ENCODE results near the gene MEX3C. TPM values are rescaled to one million over a fixed set of nuclear protein-coding genes. Genes with fewer than 3 reads are reported as not detected.
A peak's percentile ranks its signal among the peaks of the same experiment; 100 is the strongest.

MEX3C gene
- polyA plus RNA-seq, 1 of the 3 experiments (the other 2 are of a cell fraction), result 25.1 TPM

- 12% methylated on average over 2 of the region's 2 CpGs for WGBS (ENCODE audit: low lambda C conversion rate)
- no peak overlapping the region for H3K9ac ChIP-seq
- no peaks in the 10 kb centered on the region for H3K9me3 ChIP-seq
- no peaks in the 10 kb centered on the region for H3K9me2 ChIP-seq
- no peaks in the 10 kb centered on the region for H3K79me2 ChIP-seq (ENCODE audit: insufficient read depth)
- H4K20me1 ChIP-seq (ENCODE audit: insufficient read depth), result no peaks in the 10 kb centered on the region
- no peaks in the 10 kb centered on the region for H3K27me3 ChIP-seq (ENCODE audit: insufficient read depth)
- POLR2A ChIA-PET, result interaction anchor here (0.6 kb wide), 1 partner anchor 40 kb away, joined by 3 read pairs; no protein-coding TSS in a partner anchor
- no peak overlapping the region for H3K4me2 ChIP-seq
- no peak for DNase-seq
- CTCF ChIA-PET, result interaction anchor here (0.6 kb wide), 1 partner anchor 1733 kb away, joined by 3 read pairs; no protein-coding TSS in a partner anchor
- no peak overlapping the region for H3K27ac ChIP-seq (ENCODE audit: low read depth in 2 of 2, low read length in 1 of 2)
- no peak overlapping the region for H3K4me3 ChIP-seq (ENCODE audit: low read depth in 2 of 2, low read length in 1 of 2)
- TF ChIP-seq POLR2AphosphoS5 (IDR thresholded peaks at IDR 0.05; ENCODE audit: low read depth, low read length), result no peak
- TF ChIP-seq RCOR1 (IDR thresholded peaks at IDR 0.05; ENCODE audit: low read length), result no peak
- TF ChIP-seq SIN3A (IDR thresholded peaks at IDR 0.05; ENCODE audit: borderline replicate concordance, low read depth, low read length), result no peak
- TF ChIP-seq TAF1 (IDR thresholded peaks at IDR 0.05; ENCODE audit: borderline replicate concordance, low read depth, low read length), result no peak
- TF ChIP-seq RFX5 (IDR thresholded peaks at IDR 0.05; ENCODE audit: low read length), result no peak
- TF ChIP-seq FOSL2 (IDR thresholded peaks at IDR 0.05; ENCODE audit: borderline replicate concordance, low read depth), result no peak
- no peak for TF ChIP-seq FOXJ3 (CRISPR knock-in tag; IDR thresholded peaks at IDR 0.05)
- no peak for TF ChIP-seq NRF1 (IDR thresholded peaks at IDR 0.05; ENCODE audit: low read depth, low read length)
- TF ChIP-seq GATA2 (CRISPR knock-in tag; IDR thresholded peaks at IDR 0.05), result no peak
- TF ChIP-seq USF2 (IDR thresholded peaks at IDR 0.05; ENCODE audit: borderline replicate concordance, low read depth, low read length), result no peak
- peaks cover 0 to 21% of the 10 kb centered on the region in 2 experiments; a peak in 1 of 4 replicates for H3K4me1 ChIP-seq (ENCODE audit: control insufficient read depth in 1 of 2, insufficient read depth in 2 of 2, low read depth in 1 of 2, low read length in 1 of 2)
- H2AFZ ChIP-seq (ENCODE audit: low read depth), result 0 out of 2 replicates have a peak overlapping the region, but pooled peaks have one; percentile 61
- no peaks in the 10 kb centered on the region for H3K36me3 ChIP-seq (replicated peaks in 1 of 2; ENCODE audit: control insufficient read depth in 1 of 2, insufficient read depth in 2 of 2, low read length in 1 of 2)
- no peaks in the 10 kb centered on the region for H3F3A ChIP-seq (replicated peaks; ENCODE audit: insufficient read depth)
Observed at GRCh38 chr18:51236225-51236624, 38.7 kb upstream of the MEX3C start.

DNA sequence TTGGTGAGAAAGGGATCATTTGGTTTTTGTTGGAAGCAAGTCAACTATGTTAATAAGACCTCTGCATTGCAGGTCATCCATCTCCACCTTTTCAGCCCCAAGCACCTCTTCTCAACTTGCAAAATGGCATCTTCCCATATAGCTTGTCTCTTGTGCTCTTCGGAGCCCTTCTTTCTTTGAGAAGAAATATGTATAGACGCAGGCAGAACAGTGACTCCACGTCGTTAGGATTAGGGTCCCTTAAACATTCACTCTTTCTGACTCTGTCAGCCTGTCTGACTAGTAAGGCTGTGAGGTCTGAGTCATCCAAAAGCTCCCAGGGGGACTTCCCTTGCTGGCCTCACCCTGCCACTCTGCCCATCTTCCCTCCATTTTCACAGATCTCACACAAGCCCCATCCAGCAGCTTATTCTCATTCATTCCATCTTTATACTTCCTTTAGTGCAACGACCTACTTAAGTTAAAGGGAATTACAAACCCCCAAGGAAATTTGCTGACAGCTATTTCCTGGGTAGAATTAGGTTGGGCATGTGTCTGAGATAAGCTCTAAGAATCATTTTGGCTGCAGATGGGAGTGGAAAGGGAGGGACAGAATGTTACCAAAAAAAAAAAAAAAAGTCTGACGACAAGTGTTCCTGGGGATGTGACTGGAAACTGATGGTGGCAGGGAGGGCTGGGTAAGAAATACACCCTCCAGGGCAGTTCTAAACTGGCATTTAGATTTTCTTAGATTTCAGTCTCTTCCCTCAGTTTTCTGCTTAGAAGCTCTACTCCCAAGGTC lies 37.7 kb upstream of the MEX3C start:
- POLR2A ChIA-PET, result interaction anchor here (1.1 kb wide), 1 partner anchor 38 kb away, joined by 3 read pairs; the partner anchor contains the start of gene MEX3C
- Histone ChIP-seq H3F3A (replicated peaks; ENCODE audit: insufficient read depth) (no peaks in the 10 kb centered on the region), H2AFZ (ENCODE audit: low read depth) (no peak overlapping the region), H3K9me2 (no peaks in the 10 kb centered on the region), H3K4me2 (no peak overlapping the region), H4K20me1 (ENCODE audit: insufficient read depth) (no peaks in the 10 kb centered on the region), H3K27me3 (ENCODE audit: insufficient read depth) (no peaks in the 10 kb centered on the region), H3K9ac (no peak overlapping the region), H3K27ac (ENCODE audit: low read depth in 2 of 2, low read length in 1 of 2) (no peak overlapping the region), H3K9me3 (no peaks in the 10 kb centered on the region), H3K36me3 (replicated peaks in 1 of 2; ENCODE audit: control insufficient read depth in 1 of 2, insufficient read depth in 2 of 2, low read length in 1 of 2) (no peaks in the 10 kb centered on the region), H3K79me2 (ENCODE audit: insufficient read depth) (no peaks in the 10 kb centered on the region), H3K4me1 (ENCODE audit: control insufficient read depth in 1 of 2, insufficient read depth in 2 of 2, low read depth in 1 of 2, low read length in 1 of 2) (peaks cover 0 to 21% of the 10 kb centered on the region in 2 experiments; a peak in 1 of 4 replicates), H3K4me3 (ENCODE audit: low read depth in 2 of 2, low read length in 1 of 2) (no peak overlapping the region)
- DNase-seq, result no peak
- TF ChIP-seq IRF3 (IDR thresholded peaks at IDR 0.05; ENCODE audit: low read depth, low read length) (no peak), CTCF (IDR thresholded peaks at IDR 0.05) (no peak), GATA2 (CRISPR knock-in tag; IDR thresholded peaks at IDR 0.05) (no peak), NFIC (IDR thresholded peaks at IDR 0.05; ENCODE audit: borderline replicate concordance) (no peak), TCF12 (IDR thresholded peaks at IDR 0.05) (no peak), EP300 (IDR thresholded peaks at IDR 0.05; ENCODE audit: borderline replicate concordance in 1 of 2, low read depth in 1 of 2, low read length in 1 of 2) (no peak), TEAD4 (IDR thresholded peaks at IDR 0.05; ENCODE audit: borderline replicate concordance, insufficient read depth) (no peak), EZH2phosphoT487 (IDR thresholded peaks at IDR 0.05; ENCODE audit: borderline replicate concordance, low read depth) (no peak), CHD2 (IDR thresholded peaks at IDR 0.05; ENCODE audit: low read length, partially characterized antibody) (no peak), RFX5 (IDR thresholded peaks at IDR 0.05; ENCODE audit: low read length) (no peak), FOSL2 (IDR thresholded peaks at IDR 0.05; ENCODE audit: borderline replicate concordance, low read depth) (no peak), POLR2AphosphoS5 (IDR thresholded peaks at IDR 0.05; ENCODE audit: low read depth, low read length) (no peak), NRF1 (IDR thresholded peaks at IDR 0.05; ENCODE audit: low read depth, low read length) (no peak), FOXJ3 (CRISPR knock-in tag; IDR thresholded peaks at IDR 0.05) (no peak), RCOR1 (IDR thresholded peaks at IDR 0.05; ENCODE audit: low read length) (no peak), GABPA (IDR thresholded peaks at IDR 0.05; ENCODE audit: low read depth) (no peak), MEF2A (IDR thresholded peaks at IDR 0.05; ENCODE audit: borderline replicate concordance, low read depth) (no peak)
- TF ChIP-seq, protein P1, sequence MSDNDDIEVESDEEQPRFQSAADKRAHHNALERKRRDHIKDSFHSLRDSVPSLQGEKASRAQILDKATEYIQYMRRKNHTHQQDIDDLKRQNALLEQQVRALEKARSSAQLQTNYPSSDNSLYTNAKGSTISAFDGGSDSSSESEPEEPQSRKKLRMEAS (IDR thresholded peaks at IDR 0.05; ENCODE audit: low read depth), result no peak
- CTCF ChIA-PET, result interaction anchor here (0.7 kb wide), 1 partner anchor 16 kb away, joined by 4 read pairs; no protein-coding TSS in a partner anchor
- 55% methylated on average over 6 of the region's 6 CpGs for WGBS (ENCODE audit: low lambda C conversion rate)
